CD4-positive, alpha-beta memory T cell (primary cell): ENCODE measurements around the gene IQCF2. TPM values are rescaled to one million over a fixed set of nuclear protein-coding genes. Genes with fewer than 3 reads are reported as not detected.
"Not testable (repeated sequence)": the region's sequence is repeated elsewhere in the genome, so short reads cannot be mapped to it uniquely, and the experiment has no call there.

Source experiments
- CTCF ChIA-PET: fragments of 350-600 bp; sonication (Branson Sonifier 250); formaldehyde crosslinking; loops from one replicate; lab custom pipeline; 2021; ENCODE audit warnings: inconsistent platforms; ENCODE audit not compliant: partially characterized antibody; lab: Charles Lee
- POLR2A ChIA-PET: fragments of 350-600 bp; sonication (Branson Sonifier 250); formaldehyde crosslinking; loops from one replicate; lab custom pipeline; 2021; ENCODE audit not compliant: partially characterized antibody; lab: Charles Lee
- DNase-seq, 5 donors: peaks; one replicate each; pipeline versions ENCODE4 v3.0.0 to v3.0.0-alpha.2; 2020 to 2022; ENCODE audit warnings: mixed read lengths in 1 of 5
- H3K27ac ChIP-seq: one replicate; pipeline ENCODE4 v1.7.0; 2013; ENCODE audit warnings: low read depth, low read length
- H3K27me3 ChIP-seq: 2 replicates; pipeline ENCODE4 v1.7.0; 2013; ENCODE audit warnings: mild to moderate bottlenecking, low read length, moderate library complexity; ENCODE audit not compliant: insufficient read depth
- H3K36me3 ChIP-seq: 2 replicates; pipeline ENCODE4 v1.7.0; 2013; ENCODE audit warnings: mild to moderate bottlenecking, low read length, moderate library complexity; ENCODE audit not compliant: insufficient read depth
- H3K4me1 ChIP-seq: 2 replicates; pipeline ENCODE4 v1.7.0; 2013; ENCODE audit warnings: mild to moderate bottlenecking, low read length, moderate library complexity; ENCODE audit not compliant: insufficient read depth
- H3K4me3 ChIP-seq, 2 donors: one replicate each; pipeline ENCODE4 v1.7.0; 2013; ENCODE audit warnings: low read length in 2 of 2, mild to moderate bottlenecking in 1 of 2
- H3K9me3 ChIP-seq, 2 donors: one replicate each; pipeline ENCODE4 v1.7.0; 2013; ENCODE audit warnings: low read length in 2 of 2, control low read depth in 1 of 2; ENCODE audit not compliant: control insufficient read depth in 1 of 2
- H3K27ac Mint-ChIP-seq, 7 donors: one replicate each; pipeline ENCODE4 v1.8.0; 2020 to 2021; ENCODE audit warnings: mixed read lengths in 7 of 7, mild to moderate bottlenecking in 6 of 7, inconsistent platforms in 3 of 7, moderate library complexity in 3 of 7
- H3K27me3 Mint-ChIP-seq, 2 donors: one replicate each; pipeline ENCODE4 v1.8.0; 2020 to 2021; ENCODE audit warnings: mixed read lengths in 2 of 2
- H3K36me3 Mint-ChIP-seq, 2 donors: one replicate each; pipeline ENCODE4 v1.8.0; 2020 to 2021; ENCODE audit warnings: mixed read lengths in 2 of 2, inconsistent platforms in 1 of 2, mild to moderate bottlenecking in 1 of 2
- H3K4me1 Mint-ChIP-seq, 4 donors: one replicate each; pipeline ENCODE4 v1.8.0; 2020 to 2021; ENCODE audit warnings: mixed read lengths in 4 of 4, mild to moderate bottlenecking in 1 of 4
- H3K4me3 Mint-ChIP-seq, 8 donors: one replicate each; pipeline ENCODE4 v1.8.0; 2020 to 2021; ENCODE audit warnings: mixed read lengths in 8 of 8, mild to moderate bottlenecking in 7 of 8, moderate library complexity in 6 of 8, inconsistent platforms in 3 of 8
- H3K9me3 Mint-ChIP-seq, 8 donors: one replicate each; pipeline ENCODE4 v1.8.0; 2020 to 2021; ENCODE audit warnings: mixed read lengths in 8 of 8, mild to moderate bottlenecking in 5 of 8, inconsistent platforms in 3 of 8, moderate library complexity in 1 of 8
- intact Hi-C: fragments of 100-400 bp; cut with micrococcal nuclease; formaldehyde crosslinking; loops from one replicate; pipeline ENCODE4 v1.15.1; 2023
- polyA plus RNA-seq, 2 donors: library from polyadenylated mRNA; unstranded; fragments of 300-500 nt; fragmentation: Illumina TruSeq; gene quantifications; one replicate each; pipeline ENCODE4 v1.2.3, GENCODE V29; 2021
- total RNA-seq, 2 experiments: library from RNA; stranded (reverse); gene quantifications; one replicate each; pipeline ENCODE4 v1.2.3, GENCODE V29; 2021

IQCF2 gene
- total and polyA plus RNA-seq, 4 experiments from 2014 or later: not detected

GRCh38 chr3:51819709-51820406, 41.6 kb upstream of the IQCF2 start:
- H3K4me3 ChIP-seq: no peak overlapping the region
- H3K36me3 ChIP-seq: no peaks in the 10 kb centered on the region
- CTCF ChIA-PET: interaction anchor here (1.1 to 1.3 kb wide), 2 partner anchors 11 to 137 kb away, joined by 4 read pairs; no protein-coding TSS in a partner anchor
- peak overlapping the region in 2 of 7 donors; percentile 20 to 39 for H3K27ac Mint-ChIP-seq
- H3K36me3 Mint-ChIP-seq: peaks cover 0 to 3% of the 10 kb centered on the region in 2 donors
- peaks cover 10 to 18% (median 11%) of the 10 kb centered on the region in 4 donors for H3K4me1 Mint-ChIP-seq
- H3K27me3 ChIP-seq: no peaks in the 10 kb centered on the region
- peaks cover 0 to 7% (median 5%) of the 10 kb centered on the region in 8 donors for H3K9me3 Mint-ChIP-seq
- H3K27me3 Mint-ChIP-seq: peaks cover 23 to 31% of the 10 kb centered on the region in 2 donors
- peaks cover 11% of the 10 kb centered on the region for H3K4me1 ChIP-seq
- no peak overlapping the region for H3K4me3 Mint-ChIP-seq
- no peak for DNase-seq
- H3K9me3 ChIP-seq: no peaks in the 10 kb centered on the region
- POLR2A ChIA-PET: no interaction called here
- no peak overlapping the region for H3K27ac ChIP-seq
- intact Hi-C loops: no loop called here

GRCh38 chr3:51828297-51828696, 33.1 kb upstream of the IQCF2 start:
- ChIA-PET CTCF (no interaction called here), POLR2A (no interaction called here)
- Histone ChIP-seq H3K9me3 (peaks cover 0 to 3% of the 10 kb centered on the region in 2 donors), H3K4me3 (no peak overlapping the region), H3K27me3 (no peaks in the 10 kb centered on the region), H3K4me1 (peaks cover 8% of the 10 kb centered on the region), H3K27ac (no peak overlapping the region), H3K36me3 (no peaks in the 10 kb centered on the region)
- H3K9me3 Mint-ChIP-seq: peaks cover 0 to 34% (median 22%) of the 10 kb centered on the region in 8 donors
- H3K36me3 Mint-ChIP-seq: peaks cover 2 to 8% of the 10 kb centered on the region in 2 donors
- no peak for DNase-seq
- H3K4me1 Mint-ChIP-seq: peaks cover 2 to 8% (median 4%) of the 10 kb centered on the region in 4 donors
- H3K4me3 Mint-ChIP-seq: no peak overlapping the region
- no peak overlapping the region for H3K27ac Mint-ChIP-seq
- intact Hi-C loops: no loop called here
- H3K27me3 Mint-ChIP-seq: peaks cover 12 to 18% of the 10 kb centered on the region in 2 donors

GRCh38 chr3:51830345-51830744, 31.1 kb upstream of the IQCF2 start:
- no peak for DNase-seq
- CTCF ChIA-PET: no interaction called here
- Histone ChIP-seq H3K27me3 (peaks cover 3% of the 10 kb centered on the region), H3K4me3 (no peak overlapping the region), H3K4me1 (no peaks in the 10 kb centered on the region), H3K9me3 (peaks cover 0 to 3% of the 10 kb centered on the region in 2 donors), H3K36me3 (no peaks in the 10 kb centered on the region), H3K27ac (no peak overlapping the region)
- H3K27ac Mint-ChIP-seq: no peak overlapping the region
- peaks cover 0 to 40% (median 25%) of the 10 kb centered on the region in 8 donors for H3K9me3 Mint-ChIP-seq
- peaks cover 21 to 25% of the 10 kb centered on the region in 2 donors for H3K27me3 Mint-ChIP-seq
- POLR2A ChIA-PET: no interaction called here
- H3K4me3 Mint-ChIP-seq: no peak overlapping the region
- peaks cover 0 to 2% (median 0%) of the 10 kb centered on the region in 4 donors for H3K4me1 Mint-ChIP-seq
- intact Hi-C loops: no loop called here
- H3K36me3 Mint-ChIP-seq: peaks cover 2 to 8% of the 10 kb centered on the region in 2 donors

GRCh38 chr3:51830836-51831385, 30.5 kb upstream of the IQCF2 start:
- Histone ChIP-seq H3K4me3 (no peak overlapping the region), H3K27me3 (peaks cover 3% of the 10 kb centered on the region), H3K9me3 (peaks cover 0 to 3% of the 10 kb centered on the region in 2 donors), H3K36me3 (no peaks in the 10 kb centered on the region), H3K4me1 (no peaks in the 10 kb centered on the region), H3K27ac (no peak overlapping the region)
- peaks cover 21 to 25% of the 10 kb centered on the region in 2 donors for H3K27me3 Mint-ChIP-seq
- peaks cover 0 to 2% (median 0%) of the 10 kb centered on the region in 4 donors for H3K4me1 Mint-ChIP-seq
- H3K36me3 Mint-ChIP-seq: peaks cover 2 to 8% of the 10 kb centered on the region in 2 donors
- peak overlapping the region in 1 of 8 donors; percentile 48 for H3K4me3 Mint-ChIP-seq
- peaks cover 0 to 40% (median 25%) of the 10 kb centered on the region in 8 donors for H3K9me3 Mint-ChIP-seq
- POLR2A ChIA-PET: no interaction called here
- intact Hi-C loops: no loop called here
- H3K27ac Mint-ChIP-seq: no peak overlapping the region
- CTCF ChIA-PET: no interaction called here
- DNase-seq: no peak

- Mint-ChIP-seq H3K4me1 (no peaks in the 10 kb centered on the region), H3K4me3 (no peak overlapping the region), H3K9me3 (peaks cover 0 to 6% (median 3%) of the 10 kb centered on the region in 8 donors), H3K36me3 (no peaks in the 10 kb centered on the region), H3K27me3 (peaks cover 15 to 20% of the 10 kb centered on the region in 2 donors), H3K27ac (no peak overlapping the region)
- DNase-seq: no peak
- peaks cover 3% of the 10 kb centered on the region for H3K27me3 ChIP-seq
- H3K36me3 ChIP-seq: no peaks in the 10 kb centered on the region
- ChIA-PET POLR2A (no interaction called here), CTCF (no interaction called here)
- no peak overlapping the region for H3K27ac ChIP-seq
- no peak overlapping the region for H3K4me3 ChIP-seq
- intact Hi-C loops: no loop called here
- H3K4me1 ChIP-seq: no peaks in the 10 kb centered on the region
- H3K9me3 ChIP-seq: no peaks in the 10 kb centered on the region
Observed at GRCh38 chr3:51836606-51837005, 24.8 kb upstream of the IQCF2 start.

- Histone ChIP-seq H3K9me3 (no peaks in the 10 kb centered on the region), H3K27me3 (peaks cover 4% of the 10 kb centered on the region), H3K4me1 (no peaks in the 10 kb centered on the region), H3K36me3 (no peaks in the 10 kb centered on the region), H3K27ac (no peak overlapping the region), H3K4me3 (no peak overlapping the region)
- H3K4me3 Mint-ChIP-seq: no peak overlapping the region
- peaks cover 0 to 12% of the 10 kb centered on the region in 2 donors for H3K36me3 Mint-ChIP-seq
- H3K27me3 Mint-ChIP-seq: peaks cover 23 to 25% of the 10 kb centered on the region in 2 donors
- intact Hi-C loops: no loop called here
- no peaks in the 10 kb centered on the region for H3K4me1 Mint-ChIP-seq
- no peak for DNase-seq
- no peak overlapping the region for H3K27ac Mint-ChIP-seq
- CTCF ChIA-PET: no interaction called here
- POLR2A ChIA-PET: no interaction called here
- H3K9me3 Mint-ChIP-seq: peaks cover 2 to 33% (median 20%) of the 10 kb centered on the region in 8 donors
Observed at GRCh38 chr3:51845129-51845528, 16.3 kb upstream of the IQCF2 start.

- intact Hi-C loops, H3K9me3 ChIP-seq, H3K36me3 Mint-ChIP-seq, DNase-seq, CTCF ChIA-PET, H3K27ac ChIP-seq, H3K4me3 Mint-ChIP-seq, H3K4me3 ChIP-seq, POLR2A ChIA-PET, H3K27me3 ChIP-seq, H3K4me1 Mint-ChIP-seq, H3K36me3 ChIP-seq, H3K27ac Mint-ChIP-seq, H3K4me1 ChIP-seq: not testable (repeated sequence)
- H3K27me3 Mint-ChIP-seq: peaks cover 4 to 13% of the 10 kb centered on the region in 2 donors
- peaks cover 0 to 12% (median 2%) of the 10 kb centered on the region in 8 donors for H3K9me3 Mint-ChIP-seq
Observed at GRCh38 chr3:51855411-51855810, 6.0 kb upstream of the IQCF2 start.
